HG03342 (cell line): Measurements from ENCODE around the gene RASD2.

Source experiments
- ATAC-seq: cut with Tn5 transposase; IDR thresholded peaks from one replicate; pipeline ENCODE4 v1.9.1; 2021; ENCODE audit warnings: mild to moderate bottlenecking, moderate library complexity; ENCODE audit not compliant: unreplicated experiment

The RASD2 gene

DNA sequence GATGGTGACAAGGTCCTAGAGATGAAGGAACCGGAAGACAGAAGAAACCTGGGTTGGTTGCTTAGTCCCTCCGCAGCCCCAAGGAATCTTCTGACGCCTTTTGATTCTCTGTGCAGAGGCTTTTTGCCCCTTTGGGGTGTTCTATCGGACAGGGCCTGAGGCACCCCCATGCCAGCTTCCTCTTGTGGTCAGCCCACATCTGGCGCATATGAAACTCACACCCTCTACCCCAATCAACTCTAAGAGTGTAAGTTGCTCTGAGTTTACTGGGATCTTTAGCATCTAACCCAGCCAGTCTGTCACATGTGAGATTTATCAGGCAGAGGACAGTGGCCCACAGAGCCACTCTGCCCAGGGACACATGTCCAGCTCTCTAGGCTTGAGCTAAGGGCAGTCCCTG, 17.4 kb downstream of the RASD2 start:
- no peak for ATAC-seq

DNA sequence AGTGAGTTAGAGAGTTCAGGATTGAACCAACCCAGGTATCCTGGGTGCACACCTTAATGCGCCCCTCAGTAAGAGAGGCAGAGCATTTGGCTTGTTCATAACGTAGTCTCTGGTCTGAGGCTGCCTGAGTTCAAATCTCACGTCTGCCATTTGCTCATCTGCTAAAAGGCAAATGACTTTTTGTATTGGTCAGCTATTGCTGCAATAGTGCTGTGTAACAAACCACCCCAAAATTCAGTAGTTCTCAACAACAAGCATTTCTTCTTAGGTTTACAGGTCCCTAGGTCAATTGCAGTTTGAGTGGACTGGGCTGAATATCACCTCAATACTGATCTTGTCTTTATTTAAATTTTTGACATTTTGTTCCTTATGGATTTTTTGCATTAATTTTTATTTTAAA, 18.1 kb downstream of the RASD2 start:
- no peak for ATAC-seq

DNA sequence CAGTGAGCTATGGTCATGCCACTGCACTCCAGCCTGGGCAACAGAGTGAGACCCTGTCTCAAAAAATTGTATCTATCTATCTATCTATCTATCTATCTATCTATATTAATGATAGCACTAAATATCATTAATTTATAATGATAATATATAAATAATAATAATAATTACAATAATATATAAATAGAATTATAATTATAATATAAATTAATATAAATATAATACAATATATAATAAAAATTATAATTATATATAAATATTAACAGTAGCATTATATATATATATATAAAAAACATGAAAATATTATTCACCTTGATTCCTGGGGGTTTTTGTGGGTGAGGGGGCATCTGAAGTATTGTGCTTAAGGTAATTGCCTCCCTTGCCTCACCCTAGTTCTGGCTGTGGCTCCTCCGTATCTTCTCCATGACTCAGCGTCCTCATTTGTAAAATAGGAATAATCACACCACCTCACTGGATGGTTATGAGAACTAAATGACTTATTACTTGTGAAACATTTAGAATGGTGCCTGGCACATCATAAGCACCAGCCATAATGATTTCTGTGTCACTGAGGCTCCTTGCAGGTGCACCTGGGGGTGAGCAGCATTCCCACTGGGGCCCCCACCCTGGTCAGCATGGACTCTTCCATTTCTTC, 18.8 kb downstream of the RASD2 start:
- ATAC-seq: no peak

- no peak for ATAC-seq
These were observed 19.7 kb downstream of the RASD2 start for GRCh38 chr22:35560366-35560765.

GRCh38 chr22:35560824-35561223, 20.2 kb downstream of the RASD2 start:
- no peak for ATAC-seq

- no peak for ATAC-seq
These were observed 21.3 kb downstream of the RASD2 start for GRCh38 chr22:35561796-35562526.

DNA sequence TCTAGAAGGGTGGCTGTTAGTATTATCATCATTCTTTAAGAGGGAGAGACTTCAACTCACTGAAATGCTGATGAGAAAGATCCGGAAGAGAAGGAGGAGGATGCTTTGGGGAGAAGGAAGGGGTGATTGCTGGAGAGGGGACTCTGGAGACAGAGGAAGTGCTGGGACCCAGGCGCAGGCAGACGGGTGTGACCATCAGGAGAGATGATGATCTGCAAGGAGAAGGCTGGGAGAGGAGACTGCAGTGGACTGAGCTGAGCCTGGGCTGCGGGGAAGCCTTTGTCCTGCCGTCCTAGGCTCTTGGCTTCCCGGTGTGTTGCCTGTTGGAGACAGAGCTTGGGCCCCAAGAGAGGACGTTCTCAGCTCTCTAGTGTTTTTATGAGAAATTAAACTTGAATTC, 22.6 kb downstream of the RASD2 start:
- ATAC-seq: no peak

GRCh38 chr22:35564975-35565867, 24.6 kb downstream of the RASD2 start:
- ATAC-seq: no peak

GRCh38 chr22:35567351-35568141, 26.9 kb downstream of the RASD2 start:
- no peak for ATAC-seq

- ATAC-seq: no peak
These were observed 28.4 kb downstream of the RASD2 start for GRCh38 chr22:35568751-35569739.

GRCh38 chr22:35569916-35570315, 29.3 kb downstream of the RASD2 start:
- ATAC-seq: no peak

- no peak for ATAC-seq
These were observed 30.1 kb downstream of the RASD2 start for GRCh38 chr22:35570686-35571194.

- ATAC-seq: no peak
These were observed 31.9 kb downstream of the RASD2 start for GRCh38 chr22:35572556-35572955.

GRCh38 chr22:35575116-35575748, 34.6 kb downstream of the RASD2 start:
- no peak for ATAC-seq

GRCh38 chr22:35576671-35577070, 36.0 kb downstream of the RASD2 start:
- ATAC-seq: no peak

DNA sequence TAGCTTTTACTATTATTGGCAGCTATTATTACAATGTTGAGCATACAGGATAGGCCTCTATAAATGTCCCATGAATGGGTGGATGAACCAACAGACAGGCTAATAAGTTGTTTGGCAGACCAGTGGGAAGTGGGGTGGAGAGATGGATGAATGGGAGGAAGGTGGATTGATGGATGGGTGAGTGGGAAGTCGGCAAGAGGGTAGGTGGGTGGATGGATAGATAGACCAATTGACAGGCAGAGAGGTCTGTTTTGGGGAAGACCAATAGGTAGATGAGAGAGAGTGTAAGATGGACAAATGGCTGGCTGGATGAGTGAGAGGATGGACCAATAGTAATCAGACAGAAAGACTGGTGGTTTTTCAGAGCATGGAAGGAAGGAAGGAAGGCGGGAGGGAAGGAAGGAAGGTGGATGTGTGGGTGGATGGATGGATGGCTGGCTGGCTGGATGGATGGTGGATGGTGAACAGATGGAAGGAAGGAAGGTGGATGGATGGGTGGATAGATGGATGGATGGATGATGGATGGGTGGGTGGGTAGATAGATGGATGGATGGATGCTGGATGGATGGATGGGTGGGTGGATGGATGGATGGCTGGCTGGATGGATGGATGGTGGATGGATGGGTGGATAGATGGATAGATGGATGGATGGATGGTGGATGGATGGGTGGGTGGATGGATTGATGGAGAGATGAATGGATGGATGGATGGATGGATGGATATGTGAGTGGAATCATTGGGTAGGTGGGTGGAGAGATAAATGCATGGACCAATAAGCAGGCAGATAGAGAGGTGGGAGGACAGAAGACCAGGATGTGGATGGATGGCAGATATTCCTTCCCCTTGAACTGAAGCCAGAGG, 37.4 kb downstream of the RASD2 start:
- ATAC-seq: no peak

- ATAC-seq: no peak
These were observed 38.4 kb downstream of the RASD2 start for GRCh38 chr22:35578836-35579575.
